ENCODE data around the gene KPNA6.
"Not testable (repeated sequence)": the region's sequence is repeated elsewhere in the genome, so short reads cannot be mapped to it uniquely, and the experiment has no call there.

KPNA6 gene

DNA sequence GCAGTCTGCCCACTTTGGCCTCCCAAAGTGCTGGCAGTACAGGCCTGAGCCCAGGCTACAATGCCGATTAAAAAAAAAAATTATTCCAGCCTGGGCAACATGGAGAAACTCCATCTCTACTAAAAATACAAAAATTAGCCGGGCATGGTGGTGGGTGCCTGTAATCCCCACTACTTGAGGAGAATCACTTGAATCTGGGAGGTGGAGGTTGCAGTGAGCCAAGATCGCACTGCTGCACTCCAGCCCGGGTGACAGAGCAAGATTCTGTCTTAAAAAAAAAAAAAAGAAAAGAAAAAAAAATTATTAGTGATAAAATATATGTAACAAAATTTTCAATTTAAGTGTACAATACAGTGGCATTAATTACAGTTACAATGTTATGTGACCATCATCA lies 35.4 kb downstream of the KPNA6 start:
- not testable (repeated sequence) for DNase-seq

DNA sequence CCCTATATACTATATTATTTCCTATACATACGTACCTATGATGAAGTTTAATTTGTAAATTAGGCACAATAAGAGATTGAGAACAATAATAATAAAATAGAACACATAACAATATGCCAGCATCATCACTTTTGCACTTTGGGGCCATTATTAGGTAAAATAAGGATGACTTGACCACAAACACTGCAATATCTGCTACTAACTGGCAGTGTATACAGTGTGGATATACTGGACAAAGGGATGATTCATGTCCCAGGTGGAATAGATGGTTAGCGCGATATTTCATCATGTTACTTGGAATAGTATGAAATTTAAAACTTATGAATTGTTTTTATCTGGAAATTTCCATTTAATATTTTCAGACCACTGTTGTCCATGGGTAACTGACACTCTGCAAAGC lies 36.2 kb downstream of the KPNA6 start:
- DNase-seq, result no peak

DNA sequence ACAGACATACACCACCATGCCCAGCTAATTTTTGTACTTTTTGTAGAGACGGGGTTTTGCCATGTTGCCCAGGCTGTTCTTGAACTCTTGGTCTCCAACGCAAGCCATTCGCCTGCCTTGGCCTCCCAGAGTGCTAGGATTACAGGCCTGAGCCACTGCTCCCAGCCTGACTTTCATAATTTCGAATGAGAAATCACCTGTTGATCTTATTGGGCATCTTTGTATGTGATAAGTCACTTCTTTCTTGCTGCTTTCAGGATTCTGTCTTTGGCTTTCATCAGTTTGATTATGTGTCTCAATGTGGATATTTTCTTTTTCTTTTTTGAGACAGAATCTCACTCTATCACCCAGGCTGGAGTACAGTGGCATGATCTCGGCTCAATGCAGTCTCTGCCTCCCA lies 39.9 kb downstream of the KPNA6 start:
- DNase-seq, result not testable (repeated sequence)

DNA sequence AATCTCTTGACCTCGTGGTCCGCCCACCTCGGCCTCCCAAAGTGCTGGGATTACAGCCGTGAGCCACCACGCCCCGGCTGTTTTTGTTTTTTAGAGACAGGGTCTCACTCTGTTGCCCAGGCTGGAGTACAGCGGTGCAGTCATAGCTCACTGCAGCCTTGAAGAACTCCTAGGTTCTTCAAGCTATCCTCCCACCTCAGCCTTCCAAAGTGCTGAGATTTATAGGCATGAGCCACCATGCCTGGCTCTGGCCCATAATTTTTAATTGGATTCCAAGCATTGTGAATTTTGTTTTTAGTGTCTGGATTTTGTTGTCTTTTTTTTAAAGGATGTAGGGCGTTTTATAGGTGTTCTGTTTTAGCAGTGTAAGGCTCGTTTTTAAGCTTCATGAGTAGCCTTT lies 43.0 kb downstream of the KPNA6 start:
- no peak for DNase-seq

DNA sequence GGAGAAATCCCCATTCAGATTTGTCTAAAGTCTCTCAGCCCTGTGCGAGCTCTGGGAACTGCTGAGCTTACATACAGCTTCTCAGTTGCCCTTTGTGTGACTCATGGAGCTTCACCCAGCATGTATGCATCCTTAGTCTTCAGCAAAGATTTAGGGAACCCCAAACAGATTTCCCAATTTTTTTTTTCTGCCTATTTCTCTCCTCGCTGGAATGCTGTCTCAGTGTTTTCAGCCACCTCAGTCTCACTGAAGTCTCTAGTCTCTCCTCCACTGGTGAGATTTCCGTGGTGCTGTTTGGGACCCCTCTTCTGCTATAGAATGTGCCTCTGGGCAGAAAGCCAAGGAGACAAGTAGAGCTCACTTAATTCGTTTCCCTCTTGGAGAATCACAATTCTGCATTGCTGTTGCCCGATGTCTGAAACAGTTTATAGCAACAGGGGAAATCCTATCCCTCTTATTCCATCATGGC lies 43.5 kb downstream of the KPNA6 start:
- peak in 1 of 3 experiments; percentile 6 for DNase-seq

DNA sequence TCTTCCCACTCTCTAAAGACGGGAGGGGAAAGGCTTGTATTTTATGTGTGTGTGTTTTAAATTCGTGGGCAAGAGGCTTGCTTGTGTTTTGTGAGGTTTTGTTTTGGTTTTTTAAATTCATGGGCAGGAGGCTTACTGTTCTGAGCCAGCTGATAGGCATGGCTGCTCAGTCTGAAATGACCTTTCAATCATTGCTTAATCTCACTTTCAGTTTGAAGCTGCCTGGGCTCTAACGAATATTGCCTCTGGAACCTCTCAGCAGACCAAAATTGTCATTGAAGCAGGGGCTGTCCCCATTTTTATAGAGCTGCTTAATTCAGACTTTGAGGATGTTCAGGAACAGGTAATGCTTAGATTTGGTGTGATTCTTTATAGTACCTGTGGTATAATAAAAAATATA lies 51.3 kb downstream of the KPNA6 start:
- no peak for DNase-seq

DNA sequence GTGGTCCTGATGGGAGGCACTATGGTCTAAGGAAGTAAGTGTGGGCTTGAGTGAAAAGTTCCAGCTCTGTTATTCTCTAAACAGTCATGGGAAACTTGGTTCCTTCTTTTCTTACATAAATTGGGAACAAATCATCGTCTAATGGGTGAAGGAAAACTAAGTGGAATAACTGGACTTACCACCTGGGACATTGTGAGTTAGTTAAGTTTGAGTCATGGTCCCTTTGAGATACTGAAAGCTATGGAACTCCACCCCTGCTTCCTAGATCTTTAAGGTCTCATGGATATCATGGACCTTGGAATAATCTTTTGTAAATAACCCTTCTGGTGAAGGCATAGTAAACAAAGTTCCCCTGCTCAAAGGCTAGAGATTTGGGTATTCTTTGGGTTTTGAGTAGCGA lies 55.5 kb downstream of the KPNA6 start:
- DNase-seq, result no peak

DNA sequence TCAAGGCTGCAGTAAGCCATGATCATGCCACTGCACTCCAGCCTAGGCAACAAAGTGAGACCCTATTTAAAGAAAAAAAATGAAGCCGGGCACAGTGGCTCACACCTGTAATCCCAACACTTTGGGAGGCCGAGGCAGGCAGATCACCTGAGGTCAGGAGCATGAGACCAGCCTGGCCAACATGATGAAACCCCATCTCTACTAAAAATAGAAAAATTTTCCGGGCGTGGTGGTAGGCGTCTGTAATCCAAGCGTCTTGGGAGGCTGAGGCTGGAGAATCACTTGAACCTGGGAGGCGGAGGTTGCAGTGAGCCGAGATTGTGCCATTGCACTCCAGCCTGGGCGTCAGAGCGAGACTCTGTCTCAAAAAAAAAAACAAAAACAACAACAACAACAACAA lies 57.8 kb downstream of the KPNA6 start:
- DNase-seq, result not testable (repeated sequence)

DNA sequence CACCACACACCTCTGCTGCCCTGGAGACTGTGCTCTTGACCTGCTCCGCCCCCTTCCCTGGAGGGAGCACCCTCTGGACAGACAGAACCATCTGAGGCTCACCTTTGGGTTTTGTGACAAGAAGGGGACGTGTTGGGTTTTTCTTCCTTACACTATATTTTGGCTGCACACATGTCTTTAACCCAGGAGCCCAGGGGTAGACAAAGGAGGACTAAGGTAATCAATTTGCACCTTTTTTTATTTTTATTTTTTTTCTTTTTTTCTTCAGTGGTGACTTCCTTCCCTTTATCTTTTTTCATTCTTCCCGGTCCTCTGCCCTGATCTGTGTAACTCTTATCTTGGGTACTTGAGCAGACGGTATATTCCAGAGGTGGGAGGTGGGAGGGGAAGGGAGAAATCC lies 63.1 kb downstream of the KPNA6 start:
- DNase-seq, result no peak

DNA sequence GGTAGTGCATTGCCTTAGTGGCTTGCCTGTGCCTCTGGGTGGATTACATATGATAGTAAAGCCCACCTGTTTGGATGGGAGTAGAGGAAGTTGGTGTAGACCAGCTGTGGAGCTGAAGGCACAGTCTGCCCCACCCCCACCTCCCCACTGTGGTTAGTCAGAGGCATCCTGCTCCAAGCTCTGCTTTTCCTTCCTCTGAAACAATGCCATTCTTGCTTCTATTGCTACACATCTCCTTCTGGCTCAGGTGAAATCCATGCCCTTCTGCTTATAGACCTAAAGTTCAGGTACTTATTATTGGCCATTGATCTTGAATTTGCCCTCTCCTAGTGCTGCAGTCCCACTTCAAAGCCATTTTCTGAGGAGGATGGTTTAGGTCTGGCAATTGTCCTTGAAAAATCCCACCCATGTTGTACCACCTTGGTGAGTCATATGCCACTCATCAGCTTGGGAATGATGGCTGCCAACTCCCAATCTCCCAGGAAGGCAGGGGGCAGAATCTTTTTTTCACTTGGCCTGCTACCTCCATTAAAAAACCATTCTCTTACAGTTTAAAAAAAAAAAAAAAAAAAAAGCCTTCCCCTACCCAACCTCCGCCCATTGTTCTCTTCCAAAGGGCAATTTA lies 64.9 kb downstream of the KPNA6 start:
- DNase-seq, result no peak

DNA sequence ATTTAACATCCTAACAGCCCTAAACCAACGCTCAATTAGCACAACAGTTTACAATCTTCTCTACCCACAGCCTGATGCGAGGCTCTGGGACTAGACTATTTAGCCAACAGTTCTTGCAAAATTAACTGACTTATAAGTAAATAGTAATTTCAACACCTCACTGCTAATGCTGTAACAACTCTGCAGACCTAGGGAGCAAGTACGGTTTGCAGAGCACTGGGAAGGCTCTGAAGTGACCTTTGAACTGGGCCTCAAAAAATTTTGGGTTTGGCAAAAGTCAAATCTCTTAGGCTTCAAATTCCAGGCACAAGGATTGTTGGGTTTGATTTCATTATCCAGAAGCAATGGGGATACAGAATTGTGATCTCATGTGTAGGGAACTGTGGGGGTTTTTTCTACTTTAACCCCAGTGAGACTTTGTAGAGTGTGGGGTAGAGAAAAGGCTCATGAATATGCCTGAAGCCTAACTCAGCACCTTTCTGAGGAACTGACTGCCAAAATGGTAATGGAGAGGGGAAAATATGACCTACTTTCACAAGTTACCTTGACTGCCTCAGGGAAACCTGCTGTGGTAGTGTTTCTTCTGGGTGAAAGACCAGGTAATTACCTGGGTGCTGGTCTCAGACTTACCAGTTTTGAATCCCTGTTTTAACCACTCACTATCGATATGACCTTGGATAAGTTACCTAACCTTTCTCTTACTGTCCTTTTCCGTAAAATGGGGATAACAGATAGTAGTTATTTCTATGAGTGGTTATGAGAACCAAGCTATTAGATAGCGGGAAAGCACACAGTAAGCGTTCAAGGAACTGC lies 70.7 kb downstream of the KPNA6 start:
- no peak for DNase-seq

DNA sequence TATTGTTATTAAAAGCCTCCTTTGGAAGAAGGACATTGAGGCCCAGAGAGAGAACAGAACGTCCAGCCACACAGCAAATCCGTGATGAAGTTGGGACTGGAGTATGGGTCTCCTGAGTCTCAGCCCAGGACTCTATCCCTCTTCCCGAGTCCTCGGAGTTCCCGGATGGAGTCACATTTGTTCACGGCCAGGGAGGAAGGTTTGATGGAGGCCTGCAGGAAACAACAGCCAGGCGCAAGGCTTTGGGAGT lies 71.3 kb downstream of the KPNA6 start:
- no peak for DNase-seq

DNA sequence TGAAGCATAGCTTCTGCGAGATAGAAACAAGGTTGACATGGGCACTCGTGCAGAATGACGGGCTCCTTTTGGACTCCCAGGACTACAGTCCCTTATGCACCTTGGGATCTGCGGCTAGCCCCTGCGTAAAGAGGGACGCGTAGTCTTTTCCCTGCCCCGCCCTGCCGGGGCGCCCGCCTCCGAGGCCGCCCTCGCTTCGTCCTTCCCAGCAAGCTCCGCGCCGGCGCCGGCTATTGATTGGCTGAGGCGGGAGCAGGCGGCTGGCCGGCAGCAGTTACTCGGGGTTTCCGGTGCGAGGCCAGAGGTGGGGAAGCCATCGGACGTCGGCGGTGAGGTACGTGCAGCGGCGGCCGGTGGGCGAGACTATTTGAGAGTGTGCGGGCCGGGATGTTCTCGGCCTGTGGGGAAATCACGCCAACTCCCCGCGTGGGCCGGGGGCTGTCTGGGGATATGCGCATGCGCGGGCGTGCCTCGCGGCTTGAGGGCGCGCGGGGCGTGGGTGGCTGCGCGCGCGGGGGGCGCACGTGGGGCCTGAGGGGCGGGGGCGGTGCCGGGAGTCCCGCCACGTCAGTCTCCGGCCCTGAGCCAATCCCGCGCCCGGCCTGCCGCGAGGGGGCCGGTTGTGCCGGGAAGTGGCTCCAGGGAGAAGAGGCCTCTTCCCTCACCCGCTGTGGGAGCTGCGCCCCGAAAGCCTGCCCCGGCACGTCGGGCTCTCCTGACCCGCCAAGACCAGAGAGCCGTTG lies 71.8 kb downstream of the KPNA6 start, which contains the start of gene TXLNA:
TXLNA (plus strand) TSS at position 233 of the 743 bp plus-strand sequence. CDS start 671 bp downstream, outside the sequence.
- peak; percentile 89 to 96 (median 95) for DNase-seq

DNA sequence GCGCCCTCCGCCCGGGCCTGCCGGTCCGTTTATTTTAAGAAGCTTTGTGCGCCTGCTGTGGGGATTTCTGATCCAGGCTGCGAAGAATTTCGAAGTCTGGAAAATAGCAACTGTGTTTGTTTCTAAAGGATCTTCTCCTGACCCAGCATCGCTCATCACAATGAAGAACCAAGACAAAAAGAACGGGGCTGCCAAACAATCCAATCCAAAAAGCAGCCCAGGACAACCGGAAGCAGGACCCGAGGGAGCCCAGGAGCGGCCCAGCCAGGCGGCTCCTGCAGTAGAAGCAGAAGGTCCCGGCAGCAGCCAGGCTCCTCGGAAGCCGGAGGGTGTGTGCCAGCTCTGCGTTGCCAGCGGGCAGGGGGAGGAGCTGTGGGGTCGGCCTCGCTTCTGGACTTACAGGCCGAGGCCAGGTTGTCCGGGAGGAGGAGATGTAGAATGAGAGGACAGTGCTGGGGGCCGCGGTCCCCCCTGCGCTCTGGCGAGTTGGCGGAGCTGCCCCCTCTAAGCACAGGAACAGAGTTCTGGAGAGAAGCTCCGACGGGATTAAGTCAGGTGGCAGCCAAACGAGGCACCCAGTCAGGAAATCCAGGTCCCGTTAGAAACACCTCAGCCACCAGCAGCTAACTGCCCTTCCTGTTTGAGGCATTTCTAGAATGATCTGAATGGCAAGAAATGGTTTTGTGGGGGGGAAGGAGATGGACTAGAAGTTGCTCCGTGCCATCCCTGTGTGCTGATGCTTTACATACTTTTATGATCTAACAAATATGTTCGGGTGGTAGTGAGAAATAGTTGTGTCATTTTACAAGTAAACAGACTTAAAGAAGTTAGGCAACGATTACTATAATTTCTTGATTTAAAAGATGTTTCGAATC lies 72.6 kb downstream of the KPNA6 start:
- DNase-seq, result peak in 2 of 3 experiments; percentile 52 to 67

DNA sequence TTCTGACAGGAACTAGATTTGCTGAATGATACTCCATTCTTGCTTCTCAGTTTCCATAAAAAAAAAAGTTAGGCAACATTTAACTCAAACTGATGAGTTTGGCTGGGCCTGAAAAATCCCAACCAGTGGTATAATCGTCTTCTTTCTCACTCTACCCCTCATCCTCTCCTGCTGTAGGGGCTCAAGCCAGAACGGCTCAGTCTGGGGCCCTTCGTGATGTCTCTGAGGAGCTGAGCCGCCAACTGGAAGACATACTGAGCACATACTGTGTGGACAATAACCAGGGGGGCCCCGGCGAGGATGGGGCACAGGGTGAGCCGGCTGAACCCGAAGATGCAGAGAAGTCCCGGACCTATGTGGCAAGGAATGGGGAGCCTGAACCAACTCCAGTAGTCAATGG lies 73.2 kb downstream of the KPNA6 start:
- DNase-seq, result no peak

DNA sequence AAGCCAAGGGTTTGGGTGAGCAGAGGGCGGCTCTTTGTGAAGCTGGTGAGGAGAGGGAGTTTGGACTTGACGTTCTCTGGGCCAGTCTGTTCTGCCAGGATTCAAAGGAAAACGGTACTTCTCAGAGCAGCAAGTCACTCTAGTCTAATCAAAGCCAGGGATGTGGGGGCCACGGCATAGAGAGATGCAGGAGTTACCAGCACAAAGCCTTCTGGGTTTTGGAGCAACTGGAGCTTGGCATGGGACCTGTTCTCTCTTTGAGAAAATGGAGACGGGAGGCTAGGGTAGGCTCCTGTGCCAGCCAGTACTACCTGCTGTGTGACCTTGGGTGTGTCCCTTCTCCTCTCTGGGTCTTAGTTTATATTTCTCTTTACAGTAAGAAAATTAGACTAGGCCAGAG lies 73.7 kb downstream of the KPNA6 start:
- no peak for DNase-seq

DNA sequence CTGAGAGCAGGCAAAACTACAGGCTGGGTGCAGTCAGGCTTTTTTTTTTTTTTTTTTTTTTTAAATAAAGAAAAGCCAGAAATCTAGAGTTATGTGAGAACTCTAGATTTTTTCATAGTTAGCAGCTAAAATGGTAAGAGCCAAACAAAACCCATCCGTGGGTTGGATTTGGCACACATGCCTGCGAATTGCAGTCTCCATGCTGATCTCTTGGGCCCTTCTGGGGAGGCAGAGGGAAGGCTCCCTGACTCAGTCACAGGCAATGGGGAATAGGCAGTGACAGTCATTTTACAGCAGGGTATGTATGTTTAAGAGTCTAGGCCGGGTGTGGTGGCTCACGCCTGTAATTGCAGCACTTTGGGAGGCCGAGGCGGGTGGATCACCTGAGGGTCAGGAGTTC lies 74.2 kb downstream of the KPNA6 start:
- DNase-seq, result no peak

DNA sequence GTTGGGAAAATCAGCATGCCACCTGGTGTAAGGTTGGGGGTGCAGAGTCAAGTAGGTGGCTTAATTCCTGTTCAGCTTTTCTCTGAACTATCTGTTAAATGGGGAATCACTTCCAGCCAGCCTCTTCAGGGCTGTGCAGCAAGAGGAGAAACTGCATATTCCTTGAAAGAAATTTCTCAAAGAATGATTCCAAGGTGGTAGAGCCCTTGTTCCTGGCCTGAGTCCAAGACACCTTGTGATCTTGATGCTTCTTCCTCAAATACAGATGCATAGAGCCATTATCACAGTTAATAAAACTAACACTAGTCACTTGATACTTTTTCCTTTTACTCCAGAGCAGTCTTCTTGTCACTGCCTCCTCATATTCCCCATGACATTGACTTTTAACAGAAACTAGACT lies 76.8 kb downstream of the KPNA6 start:
- DNase-seq, result no peak

DNA sequence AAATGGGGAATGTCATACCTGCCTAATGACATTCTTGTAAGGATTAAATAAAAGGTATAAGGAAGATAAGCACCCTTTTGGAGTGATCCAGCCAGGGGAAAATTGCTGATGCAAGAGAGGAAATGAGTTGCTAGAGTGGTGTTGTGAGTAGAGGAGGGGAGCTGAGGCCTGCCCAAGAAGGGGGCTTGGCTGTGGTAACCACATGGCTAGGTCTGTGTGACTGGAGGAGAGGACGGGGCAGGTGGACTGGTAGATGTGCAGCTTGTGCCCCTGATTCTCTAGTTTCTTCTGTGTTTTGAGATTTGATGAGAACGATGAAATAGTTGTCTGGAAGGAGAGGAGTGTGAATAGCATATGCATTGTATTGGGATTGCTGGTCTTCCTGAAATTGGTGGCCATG lies 78.2 kb downstream of the KPNA6 start:
- no peak for DNase-seq

DNA sequence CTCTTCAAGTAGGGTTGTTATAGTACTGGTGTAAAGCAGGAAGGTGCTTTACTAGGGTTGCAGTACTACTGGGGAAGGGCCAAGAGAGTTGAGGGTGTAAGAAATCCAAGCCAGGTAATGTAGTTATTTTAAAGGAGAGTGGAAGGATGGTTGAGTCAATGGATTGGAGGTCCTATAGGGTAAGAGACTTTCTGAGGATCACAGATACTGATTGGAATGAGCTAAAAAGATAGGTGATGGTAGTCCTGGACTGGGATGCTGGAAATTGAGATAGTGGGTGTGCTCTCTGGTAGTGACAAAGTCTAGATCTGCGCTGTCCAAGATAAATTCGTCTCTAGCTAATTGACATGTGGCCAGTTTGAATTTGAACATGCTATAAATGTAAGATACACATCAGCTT lies 78.6 kb downstream of the KPNA6 start:
- no peak for DNase-seq

DNA sequence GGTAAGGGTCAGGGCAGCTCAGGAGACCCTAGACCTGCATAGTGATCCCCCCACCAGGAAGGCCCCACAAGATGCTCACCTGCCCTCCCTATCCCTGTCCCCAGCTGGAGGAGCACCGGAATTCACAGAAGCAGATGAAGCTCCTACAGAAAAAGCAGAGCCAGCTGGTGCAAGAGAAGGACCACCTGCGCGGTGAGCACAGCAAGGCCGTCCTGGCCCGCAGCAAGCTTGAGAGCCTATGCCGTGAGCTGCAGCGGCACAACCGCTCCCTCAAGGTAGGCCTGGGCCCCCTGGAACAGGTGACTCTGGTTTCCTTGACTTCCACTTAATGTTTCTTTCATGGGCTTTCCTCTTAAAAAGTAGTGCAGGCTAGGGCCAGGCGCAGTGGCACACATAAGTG lies 80.0 kb downstream of the KPNA6 start:
- DNase-seq, result no peak

DNA sequence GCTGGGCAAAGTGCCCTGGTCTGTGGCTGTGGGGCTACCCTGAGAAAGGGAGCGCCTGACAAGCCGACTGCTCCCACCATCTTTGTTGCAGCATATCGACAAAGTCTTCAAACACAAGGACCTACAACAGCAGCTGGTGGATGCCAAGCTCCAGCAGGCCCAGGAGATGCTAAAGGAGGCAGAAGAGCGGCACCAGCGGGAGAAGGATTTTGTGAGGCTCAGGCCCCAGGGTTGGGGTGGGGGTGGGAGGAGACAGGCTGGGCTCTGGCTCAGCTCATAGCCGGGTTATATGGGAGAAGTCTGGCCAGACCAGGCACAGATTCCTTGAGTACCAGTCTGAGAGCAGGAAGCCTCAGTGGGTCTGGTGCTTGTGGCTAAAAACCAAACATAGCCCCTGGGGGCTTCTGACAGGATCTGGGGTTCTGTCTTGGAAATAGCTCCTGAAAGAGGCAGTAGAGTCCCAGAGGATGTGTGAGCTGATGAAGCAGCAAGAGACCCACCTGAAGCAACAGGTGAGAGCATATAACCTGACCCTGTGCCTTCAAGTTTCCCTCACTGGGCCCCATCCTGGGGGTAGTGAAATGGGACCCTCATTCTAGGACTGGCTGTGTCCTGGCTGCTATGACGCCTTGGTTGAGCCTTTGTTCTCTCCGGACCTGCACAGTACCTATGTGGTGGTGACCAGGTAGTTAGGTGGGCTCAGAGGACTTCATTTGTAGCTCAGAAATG lies 84.5 kb downstream of the KPNA6 start:
- DNase-seq, result no peak
